IMR-90 (cell line): ENCODE data around the gene LCE5A. TPM values are rescaled to one million over a fixed set of nuclear protein-coding genes. Genes with fewer than 3 reads are reported as not detected.
"Not testable (repeated sequence)": the region's sequence is repeated elsewhere in the genome, so short reads cannot be mapped to it uniquely, and the experiment has no call there.

ENCODE experiments used
- ATAC-seq: fragments of 200-7000 bp; cut with Tn5 transposase; 2 replicates; pipeline ENCODE4 v1.9.1; 2020; ENCODE audit warnings: low read depth, mild to moderate bottlenecking, moderate library complexity
- BruUV-seq: library from RNA; stranded (reverse); fragments of 400-500 nt; replicated peaks from 2 replicates; lab custom pipeline; 2021; lab: Mats Ljungman, UMichigan
- CTCF ChIA-PET: fragments of 300-600 bp; formaldehyde crosslinking; extraction: SDS; loops from one replicate; lab custom pipeline; 2021; ENCODE audit warnings: antibody characterized with exemption; lab: Yijun Ruan, JAX
- POLR2A ChIA-PET: fragments of 300-600 bp; sonication (Branson Sonifier 250); formaldehyde crosslinking; loops from one replicate; lab custom pipeline; 2022; ENCODE audit warnings: antibody characterized with exemption; ENCODE audit not compliant: unreplicated experiment; lab: Charles Lee
- DNase-seq: peaks from one replicate; pipeline ENCODE4 v3.0.0; 2013
- H2AFZ ChIP-seq: replicated peaks from 2 replicates; pipeline ENCODE3; 2013; ENCODE audit warnings: low read length, mild to moderate bottlenecking; ENCODE audit not compliant: poor library complexity
- H2AK5ac ChIP-seq: 2 replicates; pipeline ENCODE4 v1.6.1; 2013; ENCODE audit warnings: low read depth, low read length, inconsistent platforms
- H2AK9ac ChIP-seq: replicated peaks from 2 replicates; pipeline ENCODE3; 2013; ENCODE audit warnings: mild to moderate bottlenecking, low read depth, low read length, moderate library complexity; ENCODE audit not compliant: poor library complexity
- H2BK120ac ChIP-seq: 2 replicates; pipeline ENCODE4 v1.6.1; 2013; ENCODE audit warnings: low read depth, low read length, inconsistent platforms
- H2BK15ac ChIP-seq: 3 replicates; pipeline ENCODE4 v1.6.1; 2013; ENCODE audit warnings: low read depth, low read length, inconsistent platforms
- H2BK20ac ChIP-seq: 2 replicates; pipeline ENCODE4 v1.6.1; 2013; ENCODE audit warnings: low read depth, mild to moderate bottlenecking, inconsistent platforms, low read length, moderate library complexity
- H2BK5ac ChIP-seq: 2 replicates; pipeline ENCODE4 v1.6.1; 2013; ENCODE audit warnings: mild to moderate bottlenecking, low read depth, low read length, inconsistent platforms; ENCODE audit not compliant: poor library complexity, severe bottlenecking
- H3K14ac ChIP-seq: replicated peaks from 2 replicates; pipeline ENCODE4 v1.6.1; 2013; ENCODE audit warnings: low read depth, low read length, inconsistent platforms
- H3K18ac ChIP-seq: 2 replicates; pipeline ENCODE4 v1.6.1; 2013; ENCODE audit warnings: low read depth, low read length, control low read depth
- H3K23ac ChIP-seq: 2 replicates; pipeline ENCODE4 v1.6.1; 2013; ENCODE audit warnings: low read depth, low read length, inconsistent platforms
- H3K27ac ChIP-seq: 2 replicates; pipeline ENCODE4 v1.5.1; 2013; ENCODE audit warnings: mild to moderate bottlenecking, control low read depth, low read length; ENCODE audit not compliant: insufficient read depth
- H3K27me3 ChIP-seq: 2 replicates; pipeline ENCODE4 v1.6.1; 2013; ENCODE audit warnings: low read length; ENCODE audit not compliant: control insufficient read depth, insufficient read depth
- H3K36me3 ChIP-seq: 2 replicates; pipeline ENCODE4 v1.6.1; 2013; ENCODE audit warnings: low read length, mixed read lengths; ENCODE audit not compliant: control insufficient read depth, insufficient read depth
- H3K4ac ChIP-seq: 2 replicates; pipeline ENCODE4 v1.6.1; 2013; ENCODE audit warnings: low read depth, low read length, inconsistent platforms
- H3K4me1 ChIP-seq: 2 replicates; pipeline ENCODE4 v1.6.1; 2013; ENCODE audit warnings: low read length, mixed read lengths; ENCODE audit not compliant: control insufficient read depth, insufficient read depth
- H3K4me2 ChIP-seq: 2 replicates; pipeline ENCODE4 v1.6.1; 2013; ENCODE audit warnings: low read depth, mild to moderate bottlenecking, control low read depth, low read length, moderate library complexity
- H3K4me3 ChIP-seq: 2 replicates; pipeline ENCODE4 v1.5.1; 2013; ENCODE audit warnings: low read depth, mild to moderate bottlenecking, control low read depth, low read length, moderate library complexity; ENCODE audit not compliant: insufficient read depth
- H3K56ac ChIP-seq: 2 replicates; pipeline ENCODE4 v1.6.1; 2013; ENCODE audit warnings: low read length, inconsistent platforms; ENCODE audit not compliant: insufficient read depth; ENCODE audit errors: extremely low read depth
- H3K79me1 ChIP-seq, 2 experiments: 2 replicates each; pipeline ENCODE4 v1.6.1; 2013; ENCODE audit warnings: low read length in 2 of 2, inconsistent platforms in 1 of 2, low read depth in 1 of 2
- H3K9ac ChIP-seq: 2 replicates; pipeline ENCODE4 v1.6.1; 2013; ENCODE audit warnings: low read depth, low read length, control low read depth
- H3K9me1 ChIP-seq: 2 replicates; pipeline ENCODE4 v1.6.1; 2013; ENCODE audit warnings: low read length, inconsistent platforms; ENCODE audit not compliant: insufficient read depth
- H3K9me3 ChIP-seq: 2 replicates; pipeline ENCODE4 v1.6.1; 2013; ENCODE audit warnings: low read length; ENCODE audit not compliant: control insufficient read depth, insufficient read depth
- H4K20me1 ChIP-seq: 2 replicates; pipeline ENCODE4 v1.6.1; 2013; ENCODE audit warnings: low read length, inconsistent platforms; ENCODE audit not compliant: insufficient read depth
- H4K5ac ChIP-seq: 2 replicates; pipeline ENCODE4 v1.6.1; 2013; ENCODE audit warnings: mild to moderate bottlenecking, low read depth, low read length, control low read depth
- H4K8ac ChIP-seq, 2 experiments: 2 replicates each; pipeline ENCODE4 v1.6.1; 2013; ENCODE audit warnings: low read depth in 2 of 2, low read length in 2 of 2, control low read depth in 1 of 2, inconsistent platforms in 1 of 2
- H4K91ac ChIP-seq: 2 replicates; pipeline ENCODE4 v1.6.1; 2013; ENCODE audit warnings: low read depth, low read length, inconsistent platforms; ENCODE audit not compliant: insufficient read depth
- CHD1 ChIP-seq: IDR thresholded peaks from 2 replicates; pipeline ENCODE4 v1.6.1; 2012; ENCODE audit warnings: low read depth, low read length, improper control_type of control experiment
- RCOR1 ChIP-seq: IDR thresholded peaks from 2 replicates; pipeline ENCODE4 v1.6.1; 2012; ENCODE audit warnings: mild to moderate bottlenecking, low read length, improper control_type of control experiment; ENCODE audit not compliant: insufficient replicate concordance
- USF2 ChIP-seq: fragments of 150-350 bp; IDR thresholded peaks from 2 replicates; pipeline ENCODE4 v1.6.1; 2017; ENCODE audit warnings: mild to moderate bottlenecking, antibody characterized with exemption, low read length, low read depth
- WGBS, 2 experiments: methylation state at CpG; one replicate each; pipeline versions ENCODE4 v1.1.5 to v1.1.7; 2013; ENCODE audit warnings: missing lambda C conversion rate in 2 of 2; ENCODE audit not compliant: insufficient read length in 1 of 2; ENCODE audit errors: extremely low coverage in 2 of 2; 5-methylcytosine and 5-hydroxymethylcytosine counted together
- dilution Hi-C: fragments of 300-500 bp; cut with HindIII; formaldehyde crosslinking; loops from one replicate; pipeline ENCODE4 v1.14.3; 2018; ENCODE audit warnings: low sequenced_read_pairs; ENCODE audit not compliant: unreplicated experiment
- in situ Hi-C: fragments of 300-500 bp; cut with MboI; formaldehyde crosslinking; loops from 3 replicates; pipeline ENCODE4 v1.14.3; 2019; ENCODE audit warnings: low sequenced_read_pairs, inconsistent platforms, mixed read lengths
- intact Hi-C: fragments of 100-400 bp; cut with micrococcal nuclease; formaldehyde crosslinking; loops from 2 replicates; pipeline ENCODE4 v1.10.0; 2022
- polyA plus RNA-seq, 3 experiments: library from polyadenylated mRNA; depleted of rRNA; stranded (reverse); fragments of >200 nt; gene quantifications; 2 replicates each; pipeline ENCODE4 v1.2.3, GENCODE V29; 2012; ENCODE audit warnings: low replicate concordance in 1 of 3
- total RNA-seq: library from RNA; depleted of rRNA; stranded (reverse); fragments of >200 nt; gene quantifications from 2 replicates; pipeline ENCODE4 v1.2.3, GENCODE V29; 2012

The LCE5A gene
- total and polyA plus RNA-seq, 2 of the 4 experiments (the other 2 are of a cell fraction), result not detected

- Histone ChIP-seq H3K27ac (no peak overlapping the region), H3K4me3 (no peak overlapping the region), H3K4me2 (no peak overlapping the region), H2AK9ac (no peak overlapping the region), H3K4me1 (no peaks in the 10 kb centered on the region), H3K4ac (no peak overlapping the region), H3K9ac (no peak overlapping the region), H3K23ac (no peak overlapping the region), H4K5ac (no peak overlapping the region), H2BK15ac (no peak overlapping the region), H3K79me1 (no peaks in the 10 kb centered on the region), H2BK5ac (no peak overlapping the region), H3K36me3 (no peaks in the 10 kb centered on the region), H2BK20ac (no peak overlapping the region), H3K9me3 (peaks cover 4% of the 10 kb centered on the region; the same call in 1 of the 2 replicates), H3K27me3 (no peaks in the 10 kb centered on the region), H4K8ac (no peak overlapping the region), H2AFZ (no peak overlapping the region), H3K14ac (no peak overlapping the region), H3K9me1 (no peaks in the 10 kb centered on the region), H4K20me1 (no peaks in the 10 kb centered on the region), H2BK120ac (no peak overlapping the region), H4K91ac (no peak overlapping the region), H2AK5ac (no peak overlapping the region), H3K18ac (no peak overlapping the region), H3K56ac (no peak overlapping the region)
- intact Hi-C loops (no loop called here), in situ Hi-C loops (no loop called here), dilution Hi-C loops (no loop called here)
- ChIA-PET CTCF (no interaction called here), POLR2A (no interaction called here)
- no CpG with 5 or more reads among the region's 1 CpG for WGBS, 2 experiments
- ATAC-seq, result no peak
- no peak for TF ChIP-seq USF2
- TF ChIP-seq CHD1, result no peak
- TF ChIP-seq RCOR1, result no peak
- no TSS peak for BruUV-seq
- no peak for DNase-seq
These were observed 36.1 kb downstream of the LCE5A start for GRCh38 chr1:152546704-152547103.

GRCh38 chr1:152548358-152548757 is 37.8 kb downstream of the LCE5A start:
- CTCF ChIA-PET, ATAC-seq, in situ Hi-C loops, H3K4me1 ChIP-seq, DNase-seq, H3K27ac ChIP-seq, H2BK5ac ChIP-seq, H2BK15ac ChIP-seq, H3K36me3 ChIP-seq, H3K4ac ChIP-seq, H3K27me3 ChIP-seq, POLR2A ChIA-PET, BruUV-seq, H2BK120ac ChIP-seq, H3K56ac ChIP-seq, dilution Hi-C loops, H4K5ac ChIP-seq, H2BK20ac ChIP-seq, H3K79me1 ChIP-seq, H3K9me3 ChIP-seq, intact Hi-C loops, H3K9me1 ChIP-seq, H3K4me2 ChIP-seq, H2AK5ac ChIP-seq, H3K23ac ChIP-seq, H2AK9ac ChIP-seq, H4K91ac ChIP-seq, H3K4me3 ChIP-seq, H2AFZ ChIP-seq, H3K14ac ChIP-seq, H3K18ac ChIP-seq, H4K8ac ChIP-seq, H4K20me1 ChIP-seq, H3K9ac ChIP-seq: not testable (repeated sequence)
- WGBS, 2 experiments, result no CpG with 5 or more reads among the region's 1 CpG
